Activated CD8-positive, alpha-beta memory T cell treated with anti-CD3 and anti-CD28 coated beads, Interleukin-2, amount 50 U/mL, for 1 hour (primary cell): ENCODE results near the gene ZMIZ1.

Experiments
- DNase-seq: peaks from one replicate; pipeline ENCODE4 v3.0.0-alpha.2; 2020; ENCODE audit errors: extremely low read depth

The ZMIZ1 gene

DNA sequence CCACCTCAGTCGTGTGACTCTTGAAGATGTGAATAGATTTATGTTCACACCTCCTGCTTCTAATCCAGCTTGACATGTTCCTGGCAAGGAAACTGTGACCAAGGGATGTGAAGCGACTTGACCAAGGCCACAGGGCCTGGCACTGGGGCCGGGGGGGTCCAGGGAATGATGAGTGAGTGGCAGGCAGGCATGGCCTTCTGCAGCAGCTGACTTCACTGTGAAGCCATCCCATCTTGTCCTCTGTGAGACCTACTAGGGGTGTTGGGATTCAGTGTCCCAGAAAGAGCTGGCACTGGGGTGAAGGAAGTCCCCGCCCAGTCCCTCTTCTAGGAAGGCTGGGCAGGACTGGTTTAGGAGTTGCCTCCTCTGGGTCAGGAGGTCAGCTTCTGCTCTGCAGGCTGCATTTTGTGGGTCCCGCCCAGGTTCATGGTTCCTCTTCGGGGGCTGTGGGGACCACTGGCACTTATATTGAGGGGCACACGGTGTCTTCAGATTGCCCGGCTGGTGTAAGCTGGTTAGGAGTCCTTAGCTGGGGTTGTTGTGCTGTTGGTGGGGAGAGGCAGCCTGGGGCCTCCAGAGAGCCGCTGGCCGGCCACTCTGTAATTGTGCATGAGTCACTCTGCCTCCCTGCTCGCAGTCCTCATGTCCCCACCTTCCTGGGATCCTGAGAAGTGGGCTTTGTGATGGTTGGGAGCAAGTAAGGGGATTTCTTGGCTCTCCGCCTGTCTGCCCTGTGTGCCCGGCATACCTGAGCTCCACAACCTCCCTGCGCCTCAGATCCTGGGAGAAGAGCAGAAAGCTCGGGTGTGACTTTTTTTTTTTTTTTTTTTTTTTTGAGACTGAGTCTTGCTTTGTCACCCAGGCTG is 11.0 kb downstream of the ZMIZ1 start:
- no peak for DNase-seq

DNA sequence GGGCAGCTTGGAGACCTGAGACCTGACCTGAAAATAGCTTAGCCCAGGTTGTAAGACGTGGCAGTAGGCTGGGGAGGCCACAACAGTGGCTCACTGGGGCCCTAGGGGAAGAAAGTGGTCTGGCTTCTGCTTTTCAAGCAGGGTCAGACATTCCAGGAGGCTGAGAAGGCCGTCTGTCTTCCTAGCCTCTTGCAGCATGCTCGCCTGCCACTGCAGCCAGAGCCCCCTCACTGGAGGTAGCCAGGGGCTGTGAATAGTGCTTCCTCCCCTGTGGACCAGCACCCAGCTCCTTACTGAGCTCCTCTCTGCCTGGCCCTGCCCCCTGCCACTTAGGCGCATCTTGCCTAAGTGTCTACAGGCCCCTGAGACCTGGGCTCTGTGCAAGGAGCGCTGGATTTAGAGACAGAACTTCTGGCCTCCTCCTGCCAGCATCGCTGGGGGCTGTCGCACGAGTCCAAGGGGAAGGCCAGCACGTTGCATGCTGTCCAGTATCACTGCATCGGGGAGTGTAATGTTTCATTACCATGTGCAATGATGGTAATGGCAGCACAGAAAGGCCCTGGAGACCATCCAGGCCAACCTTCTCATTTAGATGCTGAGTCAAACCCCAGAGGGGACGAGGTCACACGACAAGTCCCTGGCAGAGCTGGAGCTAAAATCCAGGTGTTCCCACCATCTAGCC is 12.7 kb downstream of the ZMIZ1 start:
- DNase-seq, result no peak

- DNase-seq, result no peak
These were observed 13.2 kb downstream of the ZMIZ1 start for GRCh38 chr10:79082035-79082373.

GRCh38 chr10:79082631-79083596 is 14.1 kb downstream of the ZMIZ1 start:
- no peak for DNase-seq

DNA sequence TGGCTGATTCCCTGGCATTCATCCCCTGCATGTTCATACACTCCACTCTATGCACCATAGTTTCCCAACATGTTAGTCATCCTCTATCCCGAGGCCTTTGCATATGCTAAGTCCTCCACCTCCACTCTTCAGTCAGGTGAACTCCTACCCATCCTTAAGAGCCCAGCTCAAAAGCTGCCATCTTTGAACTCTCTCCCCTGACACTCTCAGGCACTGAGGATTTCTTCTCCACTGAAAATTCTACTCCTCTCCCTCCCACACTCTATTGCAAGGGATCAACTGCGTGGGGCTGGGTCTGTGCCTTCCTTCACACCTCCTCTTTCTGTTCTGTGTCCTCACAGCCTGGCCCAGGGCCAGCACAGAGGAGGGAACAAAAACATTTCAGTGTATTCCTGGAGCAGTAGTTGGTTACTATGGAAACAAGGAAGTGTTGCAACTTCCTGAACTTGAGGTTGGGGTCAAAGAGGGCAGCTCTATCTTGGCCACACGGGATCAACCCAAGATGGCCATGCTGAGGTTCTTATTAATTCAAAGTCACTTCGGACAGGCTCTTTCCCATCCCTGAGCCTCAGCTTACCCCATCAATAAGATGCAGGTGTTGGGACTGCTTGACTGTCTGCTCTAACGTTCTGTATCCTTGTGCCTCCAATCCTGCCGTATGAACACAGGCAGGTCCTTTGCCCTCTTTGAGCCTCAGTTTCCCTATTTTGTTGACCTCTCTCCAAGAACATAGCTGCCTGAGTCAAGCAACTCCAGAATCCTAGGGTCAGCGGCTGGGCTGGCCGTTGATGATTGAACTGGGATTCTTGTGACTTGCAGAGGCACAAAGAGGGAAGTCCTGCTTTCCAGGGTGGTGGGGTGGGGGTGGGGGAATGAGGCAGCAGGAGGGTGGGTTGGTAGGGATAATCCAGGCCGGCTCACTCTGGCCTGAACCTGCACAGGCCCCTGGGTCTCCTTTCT is 15.5 kb downstream of the ZMIZ1 start:
- DNase-seq, result no peak

GRCh38 chr10:79084972-79085597 is 16.3 kb downstream of the ZMIZ1 start:
- DNase-seq, result no peak

DNA sequence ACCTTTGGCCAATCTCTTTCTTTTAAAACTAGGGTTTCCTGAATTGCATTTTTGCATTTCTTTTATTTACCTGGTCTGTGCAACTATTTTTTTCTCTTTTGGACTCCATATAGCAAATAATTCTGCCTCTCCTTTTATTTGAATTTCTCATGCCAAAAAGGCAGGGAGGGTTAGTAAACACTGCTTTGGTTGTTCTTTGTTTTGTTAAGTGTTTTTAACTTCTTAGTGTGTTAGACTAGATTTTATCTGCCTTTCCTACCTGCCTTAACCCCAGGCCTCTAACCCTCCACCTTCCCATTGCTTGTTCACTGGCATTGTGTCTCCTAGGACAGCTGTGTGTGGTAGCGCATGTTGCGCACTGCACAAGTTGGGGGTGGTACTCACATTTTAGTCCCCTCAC is 18.1 kb downstream of the ZMIZ1 start:
- DNase-seq, result no peak

DNA sequence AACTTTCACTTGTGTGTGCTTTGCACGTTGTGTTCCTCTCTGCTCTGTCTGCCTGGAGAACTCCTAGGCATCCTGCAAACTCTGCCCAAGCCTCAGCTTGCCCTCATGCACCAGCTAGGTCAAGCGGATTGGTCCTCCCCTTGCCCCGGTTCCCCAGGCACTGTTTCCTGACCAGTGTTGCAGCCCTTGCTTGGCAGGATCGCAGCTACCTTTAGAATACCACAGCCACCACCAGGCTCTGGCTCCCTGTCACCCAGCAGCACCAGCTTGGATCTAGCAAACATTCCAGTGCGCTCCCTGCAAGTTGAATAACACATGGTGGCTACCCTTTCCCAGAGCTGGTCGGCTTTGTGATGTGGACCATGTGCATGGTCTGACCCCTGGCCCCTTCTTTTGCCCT is 19.0 kb downstream of the ZMIZ1 start:
- no peak for DNase-seq

DNA sequence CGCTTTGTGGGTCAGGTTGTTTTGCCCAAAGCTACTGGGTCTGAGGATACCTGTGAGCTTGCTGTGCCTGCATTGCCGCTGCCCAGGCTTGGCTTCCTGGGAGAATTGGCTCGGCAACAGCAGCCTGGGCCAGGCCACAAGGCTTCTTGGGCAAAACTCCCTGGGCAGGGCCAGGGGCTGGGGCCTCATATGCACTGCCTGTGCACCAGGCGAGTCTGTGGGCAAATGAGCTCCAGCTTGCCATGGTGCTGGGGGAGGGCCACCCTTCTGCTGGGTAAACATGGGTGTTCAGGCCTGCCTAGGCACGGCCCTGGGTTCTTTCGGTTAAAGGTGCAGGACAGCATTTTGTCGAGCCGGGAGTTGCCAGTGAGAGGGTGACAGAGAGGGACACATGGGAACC is 19.4 kb downstream of the ZMIZ1 start:
- no peak for DNase-seq

GRCh38 chr10:79088613-79089355 is 20.0 kb downstream of the ZMIZ1 start:
- DNase-seq, result no peak

GRCh38 chr10:79089632-79090031 is 20.9 kb downstream of the ZMIZ1 start:
- DNase-seq, result no peak

DNA sequence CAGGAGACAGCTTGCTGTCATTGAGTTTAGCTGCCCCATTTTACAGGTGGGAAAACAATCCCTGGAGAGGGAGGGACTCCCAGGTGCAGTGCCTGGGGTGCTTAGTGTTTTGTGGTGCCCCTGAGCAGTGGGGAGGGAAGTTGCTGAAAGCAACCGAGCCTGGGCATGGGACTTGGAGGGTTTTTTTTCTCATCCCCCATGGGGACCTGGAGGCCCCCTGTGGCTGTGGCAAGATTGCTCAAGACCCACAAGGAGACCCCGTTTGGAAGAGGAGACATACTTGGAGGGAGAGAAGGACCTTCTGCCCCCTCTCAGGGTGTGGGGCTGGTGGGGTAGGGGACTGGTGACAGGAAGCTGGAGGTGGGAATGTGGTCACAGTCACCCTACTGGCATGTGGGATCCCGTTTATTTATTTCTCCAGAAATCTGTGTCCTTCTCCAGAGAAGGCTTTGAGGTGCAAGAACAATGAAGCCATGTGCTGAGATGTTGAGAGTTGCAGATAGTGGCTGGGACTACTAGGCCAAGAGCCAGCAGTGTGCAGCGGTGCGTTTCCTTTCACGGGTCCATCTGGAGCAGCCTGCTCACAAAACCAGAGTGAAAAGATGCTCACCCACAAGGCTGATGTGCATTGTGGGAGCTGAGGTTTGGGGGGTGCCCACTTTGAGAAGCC is 21.5 kb downstream of the ZMIZ1 start:
- no peak for DNase-seq

GRCh38 chr10:79092292-79092896 is 23.6 kb downstream of the ZMIZ1 start:
- no peak for DNase-seq

DNA sequence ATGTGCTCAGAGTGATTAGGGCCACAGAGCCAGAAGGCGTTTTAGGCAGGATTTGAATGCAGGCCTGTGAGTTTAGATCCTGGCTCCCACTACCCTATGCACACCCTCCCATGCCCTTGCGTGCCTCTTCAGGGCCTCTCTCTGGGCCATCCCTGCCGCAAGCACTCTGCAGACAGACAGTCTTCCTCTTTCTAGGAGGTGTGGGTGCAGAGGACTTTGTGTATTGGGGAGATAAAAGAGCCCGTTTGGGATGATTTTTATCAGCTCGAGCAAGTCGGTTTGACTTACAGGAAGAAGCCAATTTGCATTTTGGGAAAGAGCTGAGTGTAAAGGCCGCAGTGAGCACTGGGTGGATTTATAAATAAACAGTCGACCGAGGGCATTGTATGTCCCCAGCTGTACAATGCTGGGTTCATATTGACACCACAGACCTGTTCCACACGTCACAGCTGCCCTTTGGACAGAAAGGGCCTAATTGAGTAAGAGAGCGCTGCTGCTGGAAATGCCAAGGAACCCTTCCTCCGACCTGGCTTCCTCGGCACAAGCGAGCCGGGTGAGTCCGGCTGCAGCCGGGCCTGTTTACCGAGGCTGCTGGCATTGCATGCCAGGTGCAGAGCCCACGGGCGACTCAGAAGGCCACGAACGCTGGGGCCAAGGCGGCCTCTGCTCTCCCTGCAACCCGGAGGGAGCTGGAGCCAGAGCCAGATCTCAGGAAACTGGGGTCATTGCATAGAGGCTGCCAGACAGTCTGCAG is 25.1 kb downstream of the ZMIZ1 start:
- DNase-seq, result no peak

- DNase-seq, result no peak
These were observed 25.8 kb downstream of the ZMIZ1 start for GRCh38 chr10:79094412-79095175.

GRCh38 chr10:79095316-79095715 is 26.6 kb downstream of the ZMIZ1 start:
- DNase-seq, result no peak

- DNase-seq, result no peak
These were observed 27.7 kb downstream of the ZMIZ1 start for GRCh38 chr10:79096514-79096913.
